HG02642 (cell line): ENCODE measurements around the gene MYO15B.
A peak's percentile ranks its signal among the peaks of the same experiment; 100 is the strongest.
"Not testable (repeated sequence)": the region's sequence is repeated elsewhere in the genome, so short reads cannot be mapped to it uniquely, and the experiment has no call there.

Source experiments
- ATAC-seq: cut with Tn5 transposase; IDR thresholded peaks from one replicate; pipeline ENCODE4 v1.9.1; 2021; ENCODE audit warnings: mild to moderate bottlenecking; ENCODE audit not compliant: unreplicated experiment, poor library complexity

Gene MYO15B

DNA sequence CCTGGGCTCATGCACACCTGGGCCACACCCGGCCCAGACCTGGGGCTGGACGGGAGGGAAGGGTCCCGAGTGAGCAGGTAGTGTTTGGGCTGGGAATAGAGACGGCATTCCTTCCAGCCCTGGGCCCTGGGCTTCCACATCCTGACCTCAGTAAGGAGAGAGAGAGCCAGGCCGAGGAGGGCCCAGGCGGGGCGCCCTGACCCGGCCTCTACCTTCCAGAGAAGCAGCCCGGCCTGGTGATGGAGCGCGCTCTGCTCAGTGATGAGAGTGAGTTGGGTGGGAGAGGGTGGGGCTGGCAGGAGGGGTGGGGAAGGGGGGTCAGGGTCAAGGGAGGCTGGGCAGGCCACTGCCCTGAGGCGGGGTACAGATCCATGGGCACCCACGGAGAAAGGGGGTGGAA lies 13.6 kb upstream of the MYO15B start:
- ATAC-seq: no peak

DNA sequence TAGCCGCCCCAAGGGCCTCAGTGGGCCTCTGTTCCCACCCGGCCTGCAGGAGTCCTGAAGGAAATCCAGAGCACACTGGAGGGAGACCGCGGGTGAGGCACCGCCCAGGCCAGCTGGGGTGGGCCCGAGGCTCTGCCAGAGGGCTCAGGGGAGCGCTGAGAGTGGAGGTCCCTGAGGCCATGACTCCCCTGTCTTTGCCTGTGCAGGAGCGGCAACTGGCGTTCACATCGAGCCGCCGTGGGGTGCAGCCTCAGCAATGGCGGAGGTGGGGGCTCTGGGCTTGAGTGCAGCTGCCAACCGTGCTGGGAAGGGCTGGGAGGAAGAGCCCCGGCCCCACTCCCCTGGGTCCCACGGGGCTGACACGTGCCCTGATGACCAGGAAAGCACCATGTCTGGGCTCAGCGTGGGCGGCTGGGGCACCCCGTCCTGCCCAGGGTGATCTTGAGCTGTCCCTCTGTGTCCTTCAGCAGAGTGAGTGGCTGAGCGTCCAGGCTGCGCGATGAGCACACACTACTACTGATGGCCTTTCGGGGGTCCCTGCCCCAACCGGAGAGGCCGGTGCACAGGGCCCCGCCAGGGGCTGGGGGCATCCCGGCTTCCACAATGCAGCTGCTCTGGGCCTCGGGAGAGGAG lies 13.1 kb upstream of the MYO15B start:
- no peak for ATAC-seq

DNA sequence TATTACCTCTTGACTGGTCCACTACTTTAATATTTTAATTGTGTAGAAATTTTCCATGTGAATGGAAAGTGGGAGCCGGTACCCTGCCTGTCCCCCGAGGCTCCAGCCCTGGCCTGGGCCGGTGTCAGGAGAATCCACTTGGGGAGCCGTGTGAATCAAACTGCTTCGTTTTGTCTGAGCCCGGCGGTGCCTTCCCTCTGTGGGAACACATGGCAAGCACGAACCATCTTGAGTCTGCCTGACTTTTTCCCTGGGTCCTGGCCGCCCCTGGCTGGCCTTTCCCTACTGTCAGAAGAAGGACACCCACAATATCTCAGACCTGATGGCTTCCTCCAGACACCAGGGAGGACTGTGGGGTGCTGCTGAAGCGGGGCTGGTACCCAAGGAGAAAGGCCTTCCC lies 12.4 kb upstream of the MYO15B start:
- ATAC-seq: no peak

DNA sequence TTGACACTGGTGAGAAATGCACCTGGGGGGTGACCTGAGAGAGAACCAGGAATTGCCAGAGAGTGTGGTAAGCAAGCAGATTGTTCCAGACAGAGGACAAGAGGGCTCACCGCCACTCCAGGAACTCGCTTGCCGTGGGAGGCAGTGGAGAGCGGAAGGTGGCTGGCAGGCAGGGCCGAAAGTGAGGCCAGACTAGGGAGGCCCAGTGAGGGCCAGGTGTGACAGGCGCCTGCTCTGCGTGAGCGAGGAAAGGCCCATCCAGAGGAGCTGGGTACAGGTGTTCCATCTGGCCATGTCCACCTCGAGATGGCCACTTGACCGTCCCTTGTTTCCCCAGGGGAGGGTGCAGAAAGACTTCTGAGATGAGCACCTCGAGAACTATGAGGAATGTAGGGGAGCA lies 11.9 kb upstream of the MYO15B start:
- ATAC-seq: no peak

DNA sequence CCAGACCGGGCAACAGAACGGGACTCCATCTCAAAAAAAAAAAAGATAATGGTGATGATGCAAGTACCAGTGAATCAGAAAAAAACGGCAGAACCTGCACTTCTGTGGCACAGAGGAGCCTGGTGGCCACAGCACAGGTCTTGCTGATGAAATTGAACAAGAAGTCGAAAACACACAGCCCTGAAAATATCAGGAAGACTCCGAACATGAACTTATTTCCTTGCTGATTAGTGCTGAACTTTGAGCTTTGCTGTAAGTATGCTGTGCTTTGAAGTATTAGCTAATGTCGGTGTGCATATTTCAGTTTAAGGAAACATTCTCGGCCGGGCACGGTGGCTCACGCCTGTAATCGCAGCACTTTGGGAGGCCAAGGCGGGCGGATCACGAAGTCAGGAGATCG lies 10.9 kb upstream of the MYO15B start:
- ATAC-seq: no peak

DNA sequence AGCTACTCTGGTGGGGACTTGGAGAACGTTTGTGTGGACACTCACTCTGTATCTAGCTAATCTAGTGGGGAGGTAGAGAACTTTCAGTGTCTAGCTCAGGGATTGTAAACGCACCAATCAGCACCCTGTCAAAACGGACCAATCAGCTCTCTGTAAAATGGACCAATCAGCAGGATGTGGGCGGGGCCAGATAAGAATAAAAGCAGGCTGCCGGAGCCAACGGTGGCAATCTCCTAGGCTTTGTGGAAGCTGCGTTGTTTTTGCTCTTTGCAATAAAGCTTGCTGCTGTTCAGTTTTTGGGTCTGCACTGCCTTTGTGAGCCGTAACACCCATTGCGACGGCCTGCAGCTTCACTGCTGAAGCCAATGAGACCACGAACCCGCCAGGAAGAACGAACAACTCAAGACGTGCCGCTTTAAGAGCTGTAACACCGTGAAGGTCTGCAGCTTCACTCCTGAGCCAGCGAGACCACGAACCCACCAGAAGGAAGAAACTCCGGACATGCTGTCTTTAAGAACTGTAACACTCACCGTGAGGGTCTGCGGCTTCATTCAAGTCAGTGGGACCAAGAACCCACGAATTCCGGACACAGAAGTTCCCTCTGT lies 6.4 kb upstream of the MYO15B start:
- not testable (repeated sequence) for ATAC-seq

DNA sequence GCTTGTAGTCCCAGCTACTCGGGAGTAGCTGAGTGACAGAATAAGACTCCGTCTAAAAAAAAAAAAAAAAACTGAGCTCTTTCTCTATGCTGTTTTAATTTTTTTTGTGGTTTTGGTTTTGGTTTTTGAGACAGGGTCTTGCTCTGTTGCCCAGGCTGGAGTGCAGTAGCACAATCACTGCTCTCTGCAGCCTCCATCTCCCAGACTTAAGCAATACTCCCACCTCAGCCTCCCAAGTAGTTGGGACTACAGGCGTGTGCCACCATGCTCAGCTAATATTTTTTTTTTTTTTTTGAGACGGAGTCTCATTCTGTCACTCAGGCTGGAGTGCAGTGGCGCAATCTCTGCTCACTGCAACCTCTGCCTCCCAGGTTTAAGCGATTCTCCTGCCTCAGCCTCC lies 4.4 kb upstream of the MYO15B start:
- not testable (repeated sequence) for ATAC-seq

DNA sequence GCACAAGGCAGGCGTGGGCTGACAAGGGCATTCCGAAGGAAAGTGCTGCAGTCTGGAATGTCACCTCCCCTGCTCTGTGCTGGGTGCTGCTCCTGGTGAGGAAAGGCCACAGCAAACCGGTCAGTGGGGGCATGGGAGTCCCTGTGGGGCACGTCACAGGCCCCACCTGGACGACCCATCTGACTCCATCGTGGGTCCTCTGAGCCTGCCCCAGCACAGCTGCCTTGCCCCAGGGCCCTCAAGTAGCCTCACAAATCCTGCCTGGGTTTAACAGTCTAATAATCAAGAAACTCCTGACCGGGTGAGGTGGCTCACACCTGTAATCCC lies 2.8 kb upstream of the MYO15B start:
- ATAC-seq: no peak

DNA sequence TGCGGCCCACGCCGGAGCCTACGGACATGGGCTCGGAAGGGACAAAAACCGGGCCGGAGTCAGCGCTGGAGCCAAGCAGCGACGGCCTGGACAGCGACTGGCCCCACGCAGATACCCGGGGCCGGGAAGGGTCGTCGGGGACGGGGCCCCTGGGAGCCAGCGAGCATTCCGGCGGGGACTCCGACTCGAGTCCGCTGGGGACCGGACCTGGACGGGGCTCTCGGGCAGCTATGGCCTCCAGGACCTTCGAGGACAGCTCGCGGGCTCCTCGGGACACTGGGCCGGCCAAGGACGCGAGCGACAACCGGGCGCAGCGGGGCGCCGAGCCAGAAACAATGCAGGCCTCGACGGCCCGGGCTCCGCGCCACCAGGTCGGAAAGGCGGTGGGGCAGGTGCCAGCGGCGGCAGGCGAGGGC lies 1.0 kb downstream of the MYO15B start:
- ATAC-seq: peak; percentile 21

DNA sequence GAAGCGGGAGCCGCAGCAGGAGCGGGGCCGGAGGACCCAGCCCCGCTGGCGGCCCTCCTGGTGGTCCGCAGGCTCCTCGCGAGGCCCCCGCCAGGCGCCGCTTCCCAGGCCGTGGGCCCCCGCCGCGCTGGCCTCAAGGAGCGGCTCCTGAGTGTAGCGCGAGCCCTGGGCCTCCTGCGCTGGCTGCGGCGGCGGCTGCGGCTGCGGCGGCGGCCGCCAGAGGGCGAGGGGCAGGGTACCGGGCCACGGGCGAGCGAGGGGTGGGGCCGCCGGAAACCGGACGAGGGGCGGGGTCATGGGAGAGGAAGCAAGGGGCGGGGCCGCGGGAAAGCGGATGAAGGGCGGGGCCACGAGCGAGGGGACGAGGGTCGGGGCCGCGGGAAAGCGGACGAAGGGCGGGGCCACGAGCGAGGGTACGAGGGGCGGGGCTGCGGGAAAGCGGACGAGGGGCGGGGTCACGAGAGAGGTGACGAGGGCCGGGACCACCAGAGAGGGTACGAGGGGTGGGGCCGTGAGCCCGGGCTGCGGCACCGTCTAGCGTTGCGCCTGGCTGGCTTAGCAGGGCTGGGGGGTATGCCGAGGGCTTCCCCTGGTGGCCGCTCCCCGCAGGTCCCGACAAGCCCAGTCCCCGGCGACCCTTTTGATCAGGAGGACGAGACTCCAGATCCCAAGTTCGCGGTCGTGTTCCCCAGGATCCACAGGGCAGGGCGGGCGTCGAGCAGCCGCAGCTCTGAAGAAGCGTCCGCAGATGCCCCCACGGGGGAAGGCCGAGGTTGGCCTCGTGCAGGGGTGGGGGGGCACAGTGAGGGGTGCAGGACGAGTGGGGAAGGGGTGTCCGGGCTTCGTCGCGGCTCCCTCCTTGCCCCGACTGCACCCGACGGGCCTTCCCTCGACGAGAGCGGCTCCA lies 1.7 kb downstream of the MYO15B start:
- peak; percentile 73 for ATAC-seq

DNA sequence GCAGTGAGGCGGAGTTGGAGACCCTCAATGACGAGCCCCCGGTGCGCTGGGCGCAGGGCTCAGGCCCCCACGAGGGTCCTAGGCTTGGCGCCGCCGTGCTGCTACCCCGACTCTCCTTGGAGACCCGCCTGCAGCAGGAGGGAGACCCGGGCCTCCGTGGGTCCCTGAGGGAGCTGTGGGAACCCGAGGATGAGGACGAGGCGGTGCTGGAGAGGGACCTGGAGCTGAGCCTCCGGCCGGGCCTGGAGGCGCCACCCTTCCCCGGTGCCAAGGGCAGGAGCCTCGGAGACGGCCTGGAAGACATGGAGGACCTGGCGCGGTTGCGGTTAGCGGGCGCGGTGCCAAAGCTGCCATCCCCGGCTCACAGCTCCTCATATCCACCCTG lies 2.3 kb downstream of the MYO15B start:
- ATAC-seq: no peak

DNA sequence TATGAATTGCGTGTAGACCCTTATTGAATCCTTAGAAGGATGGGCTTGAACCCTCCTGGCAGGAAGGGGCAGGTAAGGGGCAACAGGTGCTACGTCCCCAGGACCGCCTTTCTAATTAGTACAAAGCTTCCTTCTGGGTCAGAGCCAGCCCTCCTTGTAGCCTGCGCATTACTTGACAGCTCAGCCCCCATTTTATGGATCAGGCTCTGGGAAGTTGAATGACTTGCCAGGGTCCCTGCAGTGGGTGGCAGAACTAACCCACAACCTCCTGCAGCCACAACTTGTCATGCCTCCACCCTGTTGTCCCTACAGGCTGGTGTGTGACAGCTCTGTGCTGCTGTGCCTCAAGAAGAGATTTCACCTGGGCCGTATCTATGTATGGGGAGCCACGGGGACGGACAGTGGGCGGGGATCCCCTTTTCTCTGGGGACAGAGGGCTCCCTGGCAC lies 2.7 kb downstream of the MYO15B start:
- no peak for ATAC-seq

DNA sequence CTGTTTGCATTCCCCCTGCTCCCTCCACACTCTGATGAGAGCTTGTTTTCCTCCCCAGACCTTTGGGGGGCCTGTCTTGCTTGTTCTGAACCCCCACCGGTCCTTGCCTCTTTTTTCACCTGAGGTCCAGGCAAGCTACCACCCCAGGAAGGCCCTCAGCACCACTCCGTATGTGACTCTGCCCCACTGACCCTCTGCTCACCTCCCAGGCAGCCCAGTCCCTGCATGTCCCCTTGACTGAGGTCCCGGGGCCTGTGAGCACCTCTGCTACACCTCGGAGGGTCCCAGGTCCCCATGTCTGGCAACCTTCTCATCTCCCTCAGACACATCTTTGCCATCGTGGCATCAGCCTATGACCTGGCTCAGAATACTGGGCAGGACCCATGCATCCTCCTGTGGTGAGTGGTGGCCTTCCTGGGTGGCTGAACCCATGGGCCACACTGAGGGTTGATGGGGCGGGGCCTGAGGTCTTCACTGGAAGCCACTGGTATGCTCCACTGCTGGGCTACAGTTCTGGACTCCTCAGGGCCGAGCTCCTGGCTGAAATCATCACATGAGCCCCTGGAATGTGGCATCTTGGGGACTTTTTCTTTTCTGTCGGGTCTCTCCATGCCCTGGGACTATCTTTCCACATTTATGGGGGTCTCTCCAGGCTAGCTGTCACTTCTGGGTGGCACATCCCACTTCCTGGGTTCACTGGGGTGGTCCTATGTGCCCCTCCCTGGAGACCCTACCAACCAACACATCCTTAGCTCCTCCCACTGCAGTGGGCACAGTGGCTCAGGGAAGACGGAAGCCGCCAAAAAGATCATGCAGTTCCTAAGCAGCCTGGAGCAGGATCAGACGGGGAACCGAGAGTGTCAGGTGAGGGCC lies 3.5 kb downstream of the MYO15B start:
- no peak for ATAC-seq

DNA sequence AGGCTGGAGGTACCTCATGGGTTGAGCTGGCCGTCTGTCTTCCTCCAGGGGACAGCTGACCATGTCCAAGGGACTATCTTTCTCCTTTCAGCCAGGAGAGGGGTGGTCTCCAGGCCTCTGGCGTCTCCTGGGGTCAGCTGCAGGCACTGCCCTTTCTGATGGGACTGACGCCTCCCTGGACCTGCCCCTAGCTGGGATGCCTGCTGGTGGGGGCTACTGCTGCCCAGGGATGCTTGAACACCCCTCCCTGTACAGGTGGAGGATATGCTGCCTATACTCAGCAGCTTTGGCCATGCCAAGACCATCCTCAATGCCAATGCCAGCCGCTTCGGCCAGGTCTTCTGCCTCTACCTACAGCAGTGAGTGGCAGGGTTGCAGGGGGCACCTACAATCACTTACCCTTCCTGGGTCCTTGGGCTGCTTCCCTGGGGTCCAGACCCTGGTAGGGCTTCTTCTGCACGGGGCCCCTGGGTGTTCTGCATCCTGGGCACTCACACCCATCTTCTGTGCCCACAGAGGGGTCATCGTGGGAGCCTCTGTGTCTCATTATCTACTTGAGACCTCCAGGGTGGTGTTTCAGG lies 4.2 kb downstream of the MYO15B start:
- ATAC-seq: no peak

DNA sequence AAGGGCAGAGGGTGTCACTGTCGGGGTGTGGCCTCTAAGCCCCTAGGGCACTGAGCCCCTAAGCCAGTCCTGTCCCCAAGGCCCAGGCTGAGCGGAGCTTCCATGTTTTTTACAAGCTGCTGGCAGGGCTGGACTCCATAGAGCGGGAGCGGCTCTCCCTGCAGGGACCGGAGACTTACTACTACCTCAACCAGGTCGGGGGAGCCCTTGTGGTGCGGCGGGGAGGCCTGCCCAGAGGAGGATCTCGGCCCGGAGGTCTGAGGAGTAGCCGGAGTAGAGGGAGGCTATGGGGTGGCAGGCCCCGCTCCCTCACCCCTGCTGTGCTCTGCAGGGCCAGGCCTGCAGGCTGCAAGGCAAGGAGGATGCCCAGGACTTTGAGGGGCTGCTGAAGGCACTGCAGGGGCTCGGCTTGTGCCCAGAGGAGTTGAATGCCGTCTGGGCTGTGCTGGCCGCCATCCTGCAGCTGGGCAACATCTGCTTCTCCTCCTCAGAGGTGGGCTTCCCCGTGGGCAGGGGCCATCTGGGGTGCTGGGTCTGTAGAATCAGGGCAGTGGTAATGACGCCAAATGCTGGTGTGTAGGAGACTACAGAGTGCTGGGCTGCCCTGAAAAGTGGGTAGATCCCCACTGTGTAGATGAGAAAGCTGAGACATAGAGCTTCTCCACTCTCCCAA lies 4.9 kb downstream of the MYO15B start:
- no peak for ATAC-seq

DNA sequence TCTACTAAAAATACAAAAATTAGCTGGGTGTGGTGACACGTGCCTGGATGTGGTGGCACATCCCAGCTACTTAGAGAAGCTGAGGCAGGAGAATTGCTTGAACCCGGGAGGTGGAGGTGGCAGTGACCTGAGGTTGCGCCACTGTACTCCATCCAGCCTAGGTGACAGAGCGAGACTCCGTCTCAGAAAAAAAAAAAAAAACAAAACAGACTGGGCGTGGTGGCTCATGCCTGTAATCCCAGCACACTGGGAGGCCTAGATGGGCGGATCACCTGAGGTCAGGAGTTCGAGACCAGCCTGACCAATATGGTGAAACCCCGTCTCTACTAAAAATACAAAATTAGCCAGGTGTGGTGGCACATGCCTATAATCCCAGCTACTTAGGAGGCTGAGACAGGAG lies 5.8 kb downstream of the MYO15B start:
- ATAC-seq: not testable (repeated sequence)

DNA sequence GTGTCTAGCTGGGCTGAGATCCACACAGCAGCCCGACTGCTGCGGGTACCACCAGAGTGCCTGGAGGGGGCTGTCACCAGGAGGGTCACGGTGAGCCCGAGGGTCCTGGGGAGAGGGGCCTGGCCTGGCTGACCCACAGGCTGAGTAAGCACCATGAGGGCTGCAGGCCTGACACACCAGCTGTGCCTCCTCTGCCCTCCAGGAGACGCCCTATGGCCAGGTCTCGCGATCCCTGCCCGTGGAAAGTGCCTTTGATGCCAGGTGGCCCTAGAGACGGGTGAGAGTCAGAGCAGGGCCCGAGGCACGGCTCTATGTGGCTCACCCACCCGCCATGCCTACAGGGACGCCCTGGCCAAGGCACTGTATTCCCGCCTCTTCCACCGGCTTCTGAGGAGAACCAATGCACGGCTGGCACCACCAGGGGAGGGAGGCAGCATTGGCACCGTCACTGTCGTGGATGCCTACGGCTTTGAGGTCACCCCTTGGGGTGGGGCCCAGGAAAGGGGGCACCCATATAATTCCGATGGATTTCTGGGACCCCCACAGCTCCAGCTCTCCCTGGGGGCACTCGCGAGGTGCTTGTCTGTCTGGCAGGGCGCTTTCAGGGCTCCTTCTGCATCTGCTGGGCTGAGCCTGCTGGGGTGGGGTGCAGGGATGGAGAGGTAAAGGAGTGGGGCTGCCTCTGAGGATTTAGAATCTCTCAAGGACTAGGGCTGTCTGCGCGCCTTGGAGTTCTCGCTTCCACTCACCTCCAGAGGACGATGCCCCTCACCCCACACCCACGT lies 7.1 kb downstream of the MYO15B start:
- ATAC-seq: no peak

DNA sequence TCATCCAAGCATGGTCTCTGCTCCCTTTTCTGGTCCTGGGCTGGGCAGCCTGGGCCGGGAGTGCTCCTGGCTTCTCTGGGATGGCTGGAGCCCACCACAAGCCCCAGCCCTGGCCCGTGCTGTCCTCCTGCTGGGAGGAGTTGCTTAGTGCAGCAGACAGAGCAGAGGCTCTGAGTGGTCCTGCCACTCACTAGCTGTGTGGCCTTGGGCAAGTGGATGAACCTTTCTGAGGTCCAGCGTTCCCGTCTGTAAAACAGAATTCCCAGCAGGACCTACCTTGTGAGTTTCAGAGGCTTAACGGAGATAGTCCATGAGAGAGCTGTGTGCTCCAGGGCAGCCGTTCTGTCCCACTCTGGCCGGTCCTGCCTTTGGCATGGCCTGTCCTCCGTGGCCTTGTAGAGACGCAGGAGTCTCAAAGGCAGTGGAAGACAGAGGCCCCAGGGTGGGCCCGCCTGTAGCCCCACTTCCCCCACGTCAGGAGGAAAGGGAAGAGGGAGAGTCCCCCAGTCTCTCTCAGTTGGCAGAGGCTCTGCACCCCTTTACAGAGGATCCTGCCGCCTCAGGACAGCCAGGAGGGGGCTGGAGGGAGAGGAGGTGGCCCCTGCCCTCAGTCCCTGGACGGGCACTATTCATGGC lies 7.8 kb downstream of the MYO15B start:
- no peak for ATAC-seq
